Measurements from ENCODE around the gene DAAM1. TPM values are rescaled to one million over a fixed set of nuclear protein-coding genes. Genes with fewer than 3 reads are reported as not detected.

The DAAM1 gene
- polyA plus RNA-seq, 1 donor (not counting 4 experiments of a cell fraction or from before 2014, with no cell fraction given): 44.6 TPM

DNA sequence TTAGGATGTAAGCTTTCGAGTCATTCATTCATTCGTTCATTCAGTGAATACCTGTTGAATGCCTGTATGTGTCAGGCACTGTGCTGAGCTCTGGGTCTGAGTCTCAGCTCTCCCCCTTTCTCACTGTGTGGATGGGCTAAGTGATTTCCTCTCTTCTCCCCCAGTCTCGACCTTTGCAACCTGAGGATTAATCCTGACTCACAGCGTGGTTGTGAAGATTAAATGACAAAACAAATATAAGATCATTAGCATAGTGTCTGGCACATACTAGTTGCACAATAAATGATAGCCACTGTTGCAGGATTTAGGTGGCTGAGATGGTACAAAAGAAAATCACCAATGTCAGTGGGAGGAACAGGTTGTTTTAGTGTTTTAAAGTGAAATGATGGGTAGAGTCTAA, 140.0 kb downstream of the DAAM1 start:
- no peaks in the 10 kb centered on the region for H3K9me1 ChIP-seq (ENCODE audit: control insufficient read depth, extremely low read depth, insufficient read depth, low read length)
- H3K9me3 ChIP-seq (ENCODE audit: control insufficient read depth, low read depth, low read length): no peaks in the 10 kb centered on the region
- H4K20me1 ChIP-seq (ENCODE audit: control insufficient read depth, extremely low read depth, insufficient read depth, low read length): no peaks in the 10 kb centered on the region
- no peak overlapping the region for H3K27ac ChIP-seq (ENCODE audit: control insufficient read depth, insufficient read depth, low read length)
- FAIRE-seq (no peak), DNase-seq (ENCODE audit: low read depth, low spot score) (no peak)
- no peak for TF ChIP-seq EZH2 (IDR thresholded peaks at IDR 0.05; ENCODE audit: low read length)
- TF ChIP-seq, protein P1, sequence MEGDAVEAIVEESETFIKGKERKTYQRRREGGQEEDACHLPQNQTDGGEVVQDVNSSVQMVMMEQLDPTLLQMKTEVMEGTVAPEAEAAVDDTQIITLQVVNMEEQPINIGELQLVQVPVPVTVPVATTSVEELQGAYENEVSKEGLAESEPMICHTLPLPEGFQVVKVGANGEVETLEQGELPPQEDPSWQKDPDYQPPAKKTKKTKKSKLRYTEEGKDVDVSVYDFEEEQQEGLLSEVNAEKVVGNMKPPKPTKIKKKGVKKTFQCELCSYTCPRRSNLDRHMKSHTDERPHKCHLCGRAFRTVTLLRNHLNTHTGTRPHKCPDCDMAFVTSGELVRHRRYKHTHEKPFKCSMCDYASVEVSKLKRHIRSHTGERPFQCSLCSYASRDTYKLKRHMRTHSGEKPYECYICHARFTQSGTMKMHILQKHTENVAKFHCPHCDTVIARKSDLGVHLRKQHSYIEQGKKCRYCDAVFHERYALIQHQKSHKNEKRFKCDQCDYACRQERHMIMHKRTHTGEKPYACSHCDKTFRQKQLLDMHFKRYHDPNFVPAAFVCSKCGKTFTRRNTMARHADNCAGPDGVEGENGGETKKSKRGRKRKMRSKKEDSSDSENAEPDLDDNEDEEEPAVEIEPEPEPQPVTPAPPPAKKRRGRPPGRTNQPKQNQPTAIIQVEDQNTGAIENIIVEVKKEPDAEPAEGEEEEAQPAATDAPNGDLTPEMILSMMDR (optimal IDR thresholded peaks at IDR 0.05 in 1 of 3, IDR thresholded peaks at IDR 0.05 in 1 of 3, conservative IDR thresholded peaks at IDR 0.05 in 1 of 3; ENCODE audit: extremely low read depth in 1 of 3, insufficient read depth in 2 of 3, low read length in 3 of 3): no peak
- H2AFZ ChIP-seq (ENCODE audit: control insufficient read depth, low read length): no peak overlapping the region
- H3K27me3 ChIP-seq (ENCODE audit: control insufficient read depth, extremely low read depth, insufficient read depth, low read length): no peaks in the 10 kb centered on the region
- dilution Hi-C loops (cut with MboI; ENCODE audit: extremely low pct_ligation_motif_present, low sequenced_read_pairs): no loop called here
- no peaks in the 10 kb centered on the region for H3K79me2 ChIP-seq (ENCODE audit: control insufficient read depth, insufficient read depth, low read length)
- peaks cover 3% of the 10 kb centered on the region for H3K4me1 ChIP-seq (ENCODE audit: control insufficient read depth, extremely low read depth, insufficient read depth, low read length)
- H3K36me3 ChIP-seq (ENCODE audit: control insufficient read depth in 2 of 2, extremely low read depth in 1 of 2, insufficient read depth in 2 of 2, low read length in 2 of 2): peaks cover 13 to 26% of the 10 kb centered on the region in 2 experiments
- no peak overlapping the region for H3K4me3 ChIP-seq (ENCODE audit: control insufficient read depth in 2 of 3, extremely low read depth in 1 of 3, insufficient read depth in 2 of 3, low read depth in 1 of 3, low read length in 3 of 3)
- no peak overlapping the region for H3K4me2 ChIP-seq (ENCODE audit: control insufficient read depth, extremely low read depth, insufficient read depth, low read depth, low read length)
- no peak overlapping the region for H3K9ac ChIP-seq (ENCODE audit: control insufficient read depth, extremely low read depth, insufficient read depth, low read length)

- no peaks in the 10 kb centered on the region for H4K20me1 ChIP-seq (ENCODE audit: control insufficient read depth, extremely low read depth, insufficient read depth, low read length)
- no peak for TF ChIP-seq EZH2 (IDR thresholded peaks at IDR 0.05; ENCODE audit: low read length)
- TF ChIP-seq, protein P1 (optimal IDR thresholded peaks at IDR 0.05 in 1 of 3, IDR thresholded peaks at IDR 0.05 in 1 of 3, conservative IDR thresholded peaks at IDR 0.05 in 1 of 3; ENCODE audit: extremely low read depth in 1 of 3, insufficient read depth in 2 of 3, low read length in 3 of 3): no peak
- no peak overlapping the region for H3K4me2 ChIP-seq (ENCODE audit: control insufficient read depth, extremely low read depth, insufficient read depth, low read depth, low read length)
- no peak overlapping the region for H3K9ac ChIP-seq (ENCODE audit: control insufficient read depth, extremely low read depth, insufficient read depth, low read length)
- dilution Hi-C loops (cut with MboI; ENCODE audit: extremely low pct_ligation_motif_present, low sequenced_read_pairs): no loop called here
- H3K27ac ChIP-seq (ENCODE audit: control insufficient read depth, insufficient read depth, low read length): no peak overlapping the region
- no peak overlapping the region for H2AFZ ChIP-seq (ENCODE audit: control insufficient read depth, low read length)
- H3K9me3 ChIP-seq (ENCODE audit: control insufficient read depth, low read depth, low read length): no peaks in the 10 kb centered on the region
- H3K79me2 ChIP-seq (ENCODE audit: control insufficient read depth, insufficient read depth, low read length): no peaks in the 10 kb centered on the region
- DNase-seq (ENCODE audit: low read depth, low spot score): no peak
- peaks cover 9% of the 10 kb centered on the region for H3K4me1 ChIP-seq (ENCODE audit: control insufficient read depth, extremely low read depth, insufficient read depth, low read length)
- peaks cover 13 to 22% of the 10 kb centered on the region in 2 experiments for H3K36me3 ChIP-seq (ENCODE audit: control insufficient read depth in 2 of 2, extremely low read depth in 1 of 2, insufficient read depth in 2 of 2, low read length in 2 of 2)
- H3K27me3 ChIP-seq (ENCODE audit: control insufficient read depth, extremely low read depth, insufficient read depth, low read length): no peaks in the 10 kb centered on the region
- no peak overlapping the region for H3K4me3 ChIP-seq (ENCODE audit: control insufficient read depth in 2 of 3, extremely low read depth in 1 of 3, insufficient read depth in 2 of 3, low read depth in 1 of 3, low read length in 3 of 3)
- FAIRE-seq: no peak
- H3K9me1 ChIP-seq (ENCODE audit: control insufficient read depth, extremely low read depth, insufficient read depth, low read length): no peaks in the 10 kb centered on the region
Observed at GRCh38 chr14:59330455-59330854, 142.0 kb downstream of the DAAM1 start.
